Mucosa of gallbladder (tissue), 1 donor: ENCODE results near the gene FBXO8. TPM values are rescaled to one million over a fixed set of nuclear protein-coding genes. Genes with fewer than 3 reads are reported as not detected.
"Not testable (repeated sequence)": the region's sequence is repeated elsewhere in the genome, so short reads cannot be mapped to it uniquely, and the experiment has no call there.

Experiments used
- DNase-seq: peaks from one replicate; pipeline ENCODE4 v3.0.0-alpha.2; 2020; ENCODE audit warnings: low spot score
- total RNA-seq: library from RNA; stranded (reverse); gene quantifications from one replicate; pipeline ENCODE4 v1.2.1, GENCODE V29; 2021
- donor health status: DM: no; HTN: no; CAD: no.

The FBXO8 gene
- total RNA-seq, 1 donor from 2014 or later = 52.1 TPM

GRCh38 chr4:174282836-174283506 lies 496 bp downstream of the FBXO8 start:
- DNase-seq = peak; percentile 85

- no peak for DNase-seq
Measured at GRCh38 chr4:174281901-174282300, 1.6 kb downstream of the FBXO8 start.

DNA sequence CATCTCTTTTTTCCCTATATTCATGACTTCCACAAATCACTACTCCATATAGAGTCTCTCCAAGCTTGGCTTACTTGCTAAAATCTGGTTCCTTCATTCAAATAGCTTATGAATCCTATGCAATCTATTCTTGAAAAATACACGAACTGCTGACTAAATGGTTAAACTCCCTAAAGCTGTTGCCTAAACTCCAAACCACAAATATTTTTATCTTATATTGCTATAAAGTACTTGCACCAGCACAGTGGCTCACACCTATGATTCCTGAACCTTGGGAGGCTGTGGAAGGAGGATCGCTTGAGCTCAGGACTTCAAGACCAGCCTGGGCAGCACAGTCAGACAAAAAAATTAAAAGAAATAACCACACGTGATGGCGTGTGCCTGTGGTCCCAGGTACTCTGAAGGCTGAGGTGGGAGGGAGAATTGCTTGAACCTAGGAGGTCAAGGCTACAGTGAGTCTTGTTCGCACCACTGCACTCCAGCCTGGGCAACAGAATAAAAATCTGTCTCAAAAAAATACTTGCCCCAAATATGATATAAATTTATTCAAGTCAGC lies 2.2 kb downstream of the FBXO8 start:
- no peak for DNase-seq

- DNase-seq = no peak
Measured at GRCh38 chr4:174279433-174280155, 3.9 kb downstream of the FBXO8 start.

DNA sequence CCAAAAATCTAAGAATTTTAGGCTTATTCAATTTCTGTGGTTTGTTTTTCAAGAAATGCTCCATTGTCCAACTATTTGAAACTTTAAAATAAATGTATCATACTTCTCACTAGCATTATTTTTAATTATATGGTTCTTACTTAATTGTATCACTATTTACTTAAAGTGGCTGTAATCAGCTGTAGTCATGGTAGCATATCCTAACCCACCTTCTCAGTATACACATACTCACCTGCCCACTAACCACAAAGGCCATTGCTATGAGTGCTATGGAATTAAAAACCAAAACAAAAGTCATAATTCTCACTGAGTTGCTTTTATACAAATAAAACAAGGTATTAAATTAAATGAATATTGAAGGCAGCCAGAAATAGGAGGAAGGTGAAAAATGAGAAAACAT lies 5.0 kb downstream of the FBXO8 start:
- DNase-seq = no peak

- DNase-seq = no peak
Measured at GRCh38 chr4:174277433-174277832, 6.0 kb downstream of the FBXO8 start.

GRCh38 chr4:174275101-174275500 lies 8.4 kb downstream of the FBXO8 start:
- DNase-seq = no peak

- no peak for DNase-seq
Measured at GRCh38 chr4:174274436-174274835, 9.0 kb downstream of the FBXO8 start.

- no peak for DNase-seq
Measured at GRCh38 chr4:174273930-174274329, 9.5 kb downstream of the FBXO8 start.

GRCh38 chr4:174266416-174266815 lies 17.1 kb downstream of the FBXO8 start:
- DNase-seq = no peak

GRCh38 chr4:174265916-174266315 lies 17.6 kb downstream of the FBXO8 start:
- DNase-seq = no peak

DNA sequence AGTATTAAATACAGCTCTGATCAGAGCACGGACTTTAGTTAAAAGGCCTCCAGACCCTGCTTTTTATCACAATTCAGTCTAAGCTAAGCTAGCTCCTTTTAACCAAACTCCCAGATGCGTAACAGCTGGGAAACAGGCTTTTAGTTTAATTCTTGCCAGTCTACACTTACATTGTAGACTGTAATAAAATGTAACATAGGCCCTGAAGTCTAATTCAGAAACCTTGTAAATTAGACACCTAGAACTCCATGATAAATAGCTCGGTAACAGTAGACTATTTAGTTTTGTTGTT lies 20.1 kb downstream of the FBXO8 start:
- no peak for DNase-seq

DNA sequence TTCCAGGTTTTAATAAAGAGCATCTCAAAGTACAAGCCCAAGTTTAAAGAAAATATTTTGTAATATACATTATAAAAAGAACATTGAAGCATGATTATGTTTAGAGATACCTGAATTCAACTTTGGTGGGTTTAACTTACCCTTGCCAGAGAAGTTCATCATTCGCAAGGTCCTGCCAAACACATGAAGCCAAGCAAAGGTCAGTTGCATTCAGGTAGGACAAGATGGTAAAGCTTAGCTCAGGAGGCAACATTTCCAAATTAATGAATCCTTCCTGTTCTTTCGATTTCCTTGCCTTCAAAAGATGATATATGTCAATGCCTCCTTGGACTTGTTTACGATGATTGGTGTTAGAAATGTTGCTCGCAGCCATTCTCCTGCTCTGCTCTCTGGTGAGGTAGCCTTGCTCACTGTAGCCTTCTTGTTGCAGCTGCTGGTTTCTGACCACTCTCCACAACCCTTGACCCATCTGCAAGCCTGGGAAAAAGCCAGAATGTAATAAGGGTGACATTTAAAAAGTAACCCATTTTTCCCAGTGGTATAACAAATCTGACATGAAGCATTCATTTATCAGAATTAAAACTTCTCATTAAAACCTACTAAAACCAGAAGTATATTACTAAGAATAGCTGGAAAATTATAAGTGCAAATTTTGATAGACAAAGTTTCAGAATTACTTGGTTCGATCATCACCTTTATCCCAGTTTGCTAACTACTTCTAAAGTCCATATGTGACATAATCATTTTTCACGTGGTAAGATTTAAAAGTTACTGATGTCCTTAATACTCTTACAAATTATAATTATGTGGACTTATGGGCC lies 20.6 kb downstream of the FBXO8 start:
- DNase-seq = no peak

- DNase-seq = not testable (repeated sequence)
Measured at GRCh38 chr4:174261432-174261831, 22.0 kb downstream of the FBXO8 start.

GRCh38 chr4:174260099-174260498 lies 23.4 kb downstream of the FBXO8 start:
- no peak for DNase-seq

DNA sequence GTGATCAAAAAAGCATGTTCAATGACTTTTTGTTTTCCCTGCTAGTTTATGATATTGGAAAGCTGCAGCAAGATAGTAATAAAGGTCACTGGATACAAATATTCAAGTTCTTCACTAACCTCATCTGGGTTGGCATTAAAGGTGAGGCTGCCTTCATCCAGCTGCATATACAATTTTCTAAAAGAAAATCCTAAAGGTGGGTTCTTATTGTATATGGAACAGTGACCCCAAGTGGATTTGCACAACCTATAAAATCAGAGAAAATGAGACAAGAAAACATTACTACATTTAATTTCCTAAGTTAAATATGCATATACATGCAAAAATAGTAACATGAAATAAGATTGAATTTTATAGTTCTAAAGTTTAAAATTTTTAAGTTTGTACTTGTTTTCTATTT lies 23.9 kb downstream of the FBXO8 start:
- no peak for DNase-seq

DNA sequence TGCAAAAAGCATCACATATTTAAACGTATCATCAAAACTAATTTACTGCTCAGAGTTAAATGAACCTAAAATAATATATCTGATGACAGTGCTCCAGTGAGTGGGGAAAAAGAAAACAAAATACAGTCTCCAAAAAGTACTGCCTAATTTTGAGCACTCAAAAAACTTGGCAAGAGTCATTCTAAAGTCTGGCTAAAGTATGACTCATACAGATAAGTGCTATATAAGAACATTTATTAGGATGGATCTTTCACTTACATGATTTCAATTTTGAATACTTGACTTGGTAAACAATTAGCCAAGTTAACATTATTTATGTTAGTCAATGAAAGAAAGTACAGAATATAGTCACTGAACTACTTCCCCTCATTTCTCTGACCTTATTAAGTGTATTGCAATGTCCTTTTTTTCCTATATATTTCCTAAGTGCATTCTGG lies 27.2 kb downstream of the FBXO8 start:
- DNase-seq = no peak

DNA sequence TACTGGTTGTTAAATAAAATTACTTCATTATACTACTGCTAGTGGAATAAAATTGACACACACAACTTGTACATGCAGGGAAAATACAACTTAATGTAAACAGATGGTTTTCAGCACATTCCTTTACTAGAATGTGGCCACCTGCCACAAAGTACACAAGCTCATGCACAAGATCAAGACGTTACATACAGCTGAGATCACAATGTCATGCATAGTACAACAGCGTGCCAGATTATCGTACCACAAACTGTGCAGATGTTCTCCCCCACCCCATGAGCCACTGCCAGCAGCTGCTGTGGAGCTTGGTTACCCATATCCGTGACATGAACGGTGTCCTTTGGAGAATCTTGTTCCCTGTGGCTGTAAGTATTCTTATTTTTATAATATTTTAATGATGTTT lies 27.7 kb downstream of the FBXO8 start:
- no peak for DNase-seq

GRCh38 chr4:174255374-174255773 lies 28.1 kb downstream of the FBXO8 start:
- no peak for DNase-seq

DNA sequence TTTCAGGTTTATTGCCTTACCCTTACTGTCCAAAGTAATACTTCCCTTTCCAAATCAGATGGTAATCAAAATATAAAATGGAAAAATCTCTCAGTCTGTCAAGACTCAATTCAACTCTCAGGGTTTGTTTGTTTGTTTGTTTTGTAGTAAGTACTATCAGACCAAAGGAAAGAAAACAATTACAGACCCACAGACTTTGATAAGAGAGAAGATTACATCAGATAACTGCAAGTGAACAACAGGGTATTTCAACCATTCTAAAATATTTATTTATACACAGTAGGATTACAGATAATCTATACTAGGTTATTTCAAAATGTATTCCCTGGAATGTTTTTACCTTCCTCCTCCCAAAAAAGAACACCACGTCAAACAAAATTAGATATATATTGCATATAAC lies 28.9 kb downstream of the FBXO8 start:
- no peak for DNase-seq

GRCh38 chr4:174252412-174252811 lies 31.1 kb downstream of the FBXO8 start:
- no peak for DNase-seq

GRCh38 chr4:174248407-174248806 lies 35.1 kb downstream of the FBXO8 start:
- DNase-seq = no peak

- DNase-seq = no peak
Measured at GRCh38 chr4:174245714-174246113, 37.8 kb downstream of the FBXO8 start.
